Osteoblast (primary cell): ENCODE measurements around the gene ARHGAP18. TPM values are rescaled to one million over a fixed set of nuclear protein-coding genes. Genes with fewer than 3 reads are reported as not detected.

Experiments
- DNase-seq: peaks from one replicate; pipeline ENCODE4 v3.0.0; 2011; ENCODE audit warnings: low spot score, mixed read lengths; ENCODE audit not compliant: insufficient read length; ENCODE audit errors: missing footprints
- H2AFZ ChIP-seq: 2 replicates; pipeline ENCODE4 v1.6.0; 2011; ENCODE audit warnings: mild to moderate bottlenecking, low read length
- H3K27ac ChIP-seq: 2 replicates; pipeline ENCODE4 v1.5.1; 2011; ENCODE audit warnings: mild to moderate bottlenecking, low read depth, low read length, moderate library complexity
- H3K27me3 ChIP-seq: 2 replicates; pipeline ENCODE4 v1.6.0; 2012; ENCODE audit warnings: mild to moderate bottlenecking, control low read depth, inconsistent platforms, low read length, moderate library complexity; ENCODE audit not compliant: insufficient read depth
- H3K36me3 ChIP-seq: 2 replicates; pipeline ENCODE4 v1.5.1; 2011; ENCODE audit warnings: mild to moderate bottlenecking, low read length, control low read depth, moderate library complexity; ENCODE audit not compliant: insufficient read depth
- H3K4me1 ChIP-seq: 2 replicates; pipeline ENCODE4 v1.5.1; 2011; ENCODE audit warnings: mild to moderate bottlenecking, low read length, control low read depth, moderate library complexity; ENCODE audit not compliant: insufficient read depth
- H3K4me2 ChIP-seq: 2 replicates; pipeline ENCODE4 v1.6.0; 2011; ENCODE audit warnings: mild to moderate bottlenecking, low read length; ENCODE audit not compliant: insufficient read depth
- H3K4me3 ChIP-seq: fragments of 200-600 bp; sonication (generic); 3 replicates; pipeline ENCODE4 v1.5.1; 2012; ENCODE audit warnings: mild to moderate bottlenecking, low read length, inconsistent platforms; ENCODE audit not compliant: insufficient read depth
- H3K79me2 ChIP-seq: 2 replicates; pipeline ENCODE4 v1.6.0; 2012; ENCODE audit warnings: mild to moderate bottlenecking, low read length, control low read depth, inconsistent platforms; ENCODE audit not compliant: insufficient read depth
- H3K9me3 ChIP-seq: 2 replicates; pipeline ENCODE4 v1.5.1; 2011; ENCODE audit warnings: low read depth, low read length, control low read depth
- H4K20me1 ChIP-seq: 2 replicates; pipeline ENCODE4 v1.6.0; 2012; ENCODE audit warnings: mild to moderate bottlenecking, low read length, control low read depth; ENCODE audit not compliant: insufficient read depth
- total RNA-seq: library from RNA; depleted of rRNA; stranded (reverse); fragments of >200 nt; gene quantifications from 2 replicates; pipeline ENCODE4 v1.2.3, GENCODE V29; 2012
- TF ChIP-seq, protein P1 (sequence below): IDR thresholded peaks from 2 replicates; pipeline ENCODE4 v1.5.1; 2011; ENCODE audit warnings: mild to moderate bottlenecking, low read depth, low read length, moderate library complexity; ENCODE audit errors: extremely low read depth

The ARHGAP18 gene
- total RNA-seq, 1 donor: 21.0 TPM

DNA sequence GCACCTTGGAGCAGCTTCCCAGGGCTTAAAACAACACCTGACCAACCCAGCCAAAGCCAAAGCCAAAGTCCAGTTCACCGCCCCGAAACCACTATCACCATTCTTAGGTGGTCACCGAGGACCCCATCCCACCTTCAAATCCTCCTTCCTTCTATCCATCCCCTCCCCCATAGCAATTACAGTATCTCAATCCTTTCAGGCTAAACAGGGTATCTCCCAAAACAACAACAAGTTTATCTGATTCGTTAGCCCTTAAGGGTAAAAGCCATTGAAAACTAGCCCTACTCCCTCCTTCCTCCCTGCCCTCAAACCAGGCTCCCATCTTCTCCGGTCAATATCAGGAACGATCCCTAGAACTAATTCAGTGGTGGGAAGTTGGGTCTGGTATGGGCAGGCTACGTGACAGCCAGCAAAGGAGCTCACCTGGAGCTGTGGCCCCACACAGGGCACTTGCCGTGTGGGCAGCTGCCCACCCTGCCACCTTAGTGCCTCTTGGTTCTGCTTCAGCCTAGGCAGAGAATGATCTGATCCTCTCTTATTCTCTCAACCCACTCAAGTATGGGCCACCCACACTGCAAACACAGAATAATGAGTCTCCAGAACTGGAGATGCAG, 2.0 kb downstream of the ARHGAP18 start:
- H3K36me3 ChIP-seq: no peaks in the 10 kb centered on the region
- H4K20me1 ChIP-seq: peaks cover 3% of the 10 kb centered on the region
- peak overlapping the region; percentile 75 for H3K4me3 ChIP-seq
- peak overlapping the region; percentile 83 for H3K4me2 ChIP-seq
- H3K4me1 ChIP-seq: peaks cover 29% of the 10 kb centered on the region
- peak overlapping the region; percentile 65 for H3K27ac ChIP-seq
- DNase-seq: no peak
- TF ChIP-seq, protein P1, sequence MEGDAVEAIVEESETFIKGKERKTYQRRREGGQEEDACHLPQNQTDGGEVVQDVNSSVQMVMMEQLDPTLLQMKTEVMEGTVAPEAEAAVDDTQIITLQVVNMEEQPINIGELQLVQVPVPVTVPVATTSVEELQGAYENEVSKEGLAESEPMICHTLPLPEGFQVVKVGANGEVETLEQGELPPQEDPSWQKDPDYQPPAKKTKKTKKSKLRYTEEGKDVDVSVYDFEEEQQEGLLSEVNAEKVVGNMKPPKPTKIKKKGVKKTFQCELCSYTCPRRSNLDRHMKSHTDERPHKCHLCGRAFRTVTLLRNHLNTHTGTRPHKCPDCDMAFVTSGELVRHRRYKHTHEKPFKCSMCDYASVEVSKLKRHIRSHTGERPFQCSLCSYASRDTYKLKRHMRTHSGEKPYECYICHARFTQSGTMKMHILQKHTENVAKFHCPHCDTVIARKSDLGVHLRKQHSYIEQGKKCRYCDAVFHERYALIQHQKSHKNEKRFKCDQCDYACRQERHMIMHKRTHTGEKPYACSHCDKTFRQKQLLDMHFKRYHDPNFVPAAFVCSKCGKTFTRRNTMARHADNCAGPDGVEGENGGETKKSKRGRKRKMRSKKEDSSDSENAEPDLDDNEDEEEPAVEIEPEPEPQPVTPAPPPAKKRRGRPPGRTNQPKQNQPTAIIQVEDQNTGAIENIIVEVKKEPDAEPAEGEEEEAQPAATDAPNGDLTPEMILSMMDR: no peak
- H3K27me3 ChIP-seq: no peaks in the 10 kb centered on the region
- H2AFZ ChIP-seq: peak overlapping the region; percentile 64
- H3K9me3 ChIP-seq: no peaks in the 10 kb centered on the region
- peaks cover 70% of the 10 kb centered on the region for H3K79me2 ChIP-seq

DNA sequence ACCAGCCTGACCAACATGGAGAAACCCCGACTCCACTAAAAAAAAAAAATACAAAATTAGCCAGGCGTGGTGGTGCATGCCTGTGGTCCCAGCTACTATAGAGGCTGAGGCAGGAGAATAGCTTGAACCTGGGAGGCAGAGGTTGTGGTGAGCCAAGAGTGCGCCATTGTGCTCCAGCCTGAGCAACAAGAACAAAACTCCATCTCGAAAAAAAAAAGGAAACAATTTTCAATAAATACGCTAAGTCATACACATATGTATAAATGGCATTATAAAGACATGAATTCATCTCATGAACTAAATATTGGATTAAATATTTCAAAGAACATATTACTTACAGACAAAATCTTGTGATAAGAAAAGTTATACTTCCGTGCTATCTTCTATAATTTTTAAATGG, 2.9 kb downstream of the ARHGAP18 start:
- Histone ChIP-seq H3K79me2 (peaks cover 77% of the 10 kb centered on the region), H3K27me3 (no peaks in the 10 kb centered on the region), H3K4me3 (no peak overlapping the region), H3K4me1 (peaks cover 39% of the 10 kb centered on the region), H3K4me2 (peak overlapping the region; percentile 83), H2AFZ (no peak overlapping the region), H3K9me3 (no peaks in the 10 kb centered on the region), H4K20me1 (peaks cover 3% of the 10 kb centered on the region), H3K27ac (no peak overlapping the region), H3K36me3 (no peaks in the 10 kb centered on the region)
- DNase-seq: no peak
- TF ChIP-seq, protein P1: no peak

DNA sequence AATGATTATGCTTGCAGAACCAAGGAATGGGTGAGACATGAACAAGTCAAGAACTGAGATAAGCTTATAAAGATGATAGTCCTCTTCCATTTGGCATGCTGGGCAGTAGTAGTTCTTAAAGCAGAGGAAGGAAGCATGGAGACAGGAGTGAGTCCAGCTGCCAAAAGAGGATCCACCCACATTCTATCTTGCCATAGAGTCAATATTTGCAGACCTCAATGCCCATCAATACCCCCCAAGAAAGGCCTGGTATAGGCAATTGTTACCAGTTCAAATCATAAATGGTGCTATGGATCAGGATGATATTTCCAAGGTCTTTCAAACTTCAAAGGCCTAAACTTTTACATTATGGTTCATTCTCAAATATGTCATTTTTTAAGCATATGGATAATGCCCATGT, 4.8 kb downstream of the ARHGAP18 start:
- TF ChIP-seq, protein P1: no peak
- peaks cover 3% of the 10 kb centered on the region for H4K20me1 ChIP-seq
- H3K27me3 ChIP-seq: no peaks in the 10 kb centered on the region
- H3K79me2 ChIP-seq: peaks cover 88% of the 10 kb centered on the region
- H2AFZ ChIP-seq: no peak overlapping the region
- H3K4me3 ChIP-seq: no peak overlapping the region
- H3K36me3 ChIP-seq: no peaks in the 10 kb centered on the region
- DNase-seq: no peak
- no peak overlapping the region for H3K27ac ChIP-seq
- no peaks in the 10 kb centered on the region for H3K9me3 ChIP-seq
- H3K4me1 ChIP-seq: peaks cover 51% of the 10 kb centered on the region
- peak overlapping the region; percentile 1 for H3K4me2 ChIP-seq

DNA sequence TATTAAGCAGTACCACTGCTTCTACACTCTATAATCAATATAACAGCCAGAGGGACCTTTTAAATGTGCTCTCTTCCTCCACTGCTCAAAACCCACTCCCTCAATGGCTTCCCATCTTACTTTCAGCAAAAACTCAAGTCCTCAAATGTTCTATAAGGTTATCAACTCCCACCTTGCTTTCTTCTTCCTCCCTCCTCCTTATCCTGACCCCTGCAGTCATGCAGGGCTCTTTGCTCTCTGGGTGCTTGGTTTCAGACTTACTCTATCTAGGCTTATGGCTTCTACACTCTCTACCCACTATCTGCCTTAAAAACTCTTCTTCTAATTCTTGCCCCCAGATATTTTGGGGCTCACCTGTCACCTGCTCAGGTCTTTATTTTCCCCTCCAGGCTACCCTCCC, 5.3 kb downstream of the ARHGAP18 start:
- Histone ChIP-seq H3K4me1 (peaks cover 56% of the 10 kb centered on the region), H3K27me3 (no peaks in the 10 kb centered on the region), H3K4me3 (no peak overlapping the region), H3K4me2 (no peak overlapping the region), H3K36me3 (no peaks in the 10 kb centered on the region), H2AFZ (no peak overlapping the region), H3K9me3 (no peaks in the 10 kb centered on the region), H3K79me2 (peaks cover 90% of the 10 kb centered on the region), H3K27ac (no peak overlapping the region), H4K20me1 (peaks cover 3% of the 10 kb centered on the region)
- no peak for DNase-seq
- TF ChIP-seq, protein P1: no peak
